ENCODE data around the gene NCOA1. TPM values are rescaled to one million over a fixed set of nuclear protein-coding genes. Genes with fewer than 3 reads are reported as not detected.
A peak's percentile ranks its signal among the peaks of the same experiment; 100 is the strongest.

The NCOA1 gene
- total and polyA plus RNA-seq, 2 of the 4 experiments (the other 2 are of a cell fraction): 6.7 to 11.3 TPM

DNA sequence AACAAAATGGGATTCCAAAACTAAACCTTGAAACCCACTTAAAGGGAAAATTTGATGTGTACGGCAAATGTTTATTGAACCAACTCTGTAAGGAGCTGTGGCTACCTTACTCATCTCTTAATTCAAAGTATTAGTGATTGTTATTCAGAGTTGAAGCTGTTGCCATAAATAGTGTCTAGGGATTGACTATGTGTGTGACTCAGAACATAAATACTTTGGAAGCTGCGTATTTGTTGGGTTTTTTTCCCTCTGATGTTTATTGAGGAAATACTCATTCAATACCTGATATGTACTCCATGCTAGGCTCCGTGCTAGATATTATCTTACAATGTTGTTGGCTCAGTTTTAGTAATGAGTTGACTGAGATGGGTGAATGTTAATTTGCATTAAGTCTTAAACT is 211.7 kb downstream of the NCOA1 start:
- peak; percentile 97 for ATAC-seq (ENCODE audit: low read depth)
- Histone ChIP-seq H2AK9ac (replicated peaks; ENCODE audit: low read depth, low read length, poor library complexity) (no peak overlapping the region), H3K9me1 (ENCODE audit: insufficient read depth, low read length) (0 out of 2 replicates have a peak, but pooled peaks cover 2% of the 10 kb centered on the region), H3K27ac (ENCODE audit: insufficient read depth, low read length) (no peak overlapping the region), H3K23ac (ENCODE audit: low read depth, low read length) (no peak overlapping the region), H3K4ac (ENCODE audit: low read depth, low read length) (no peak overlapping the region), H3K4me2 (ENCODE audit: low read depth, low read length) (peak overlapping the region; percentile 60; the same call in 1 of the 2 replicates), H3K18ac (ENCODE audit: low read depth, low read length) (no peak overlapping the region), H2BK20ac (ENCODE audit: low read depth, low read length) (no peak overlapping the region), H4K91ac (ENCODE audit: insufficient read depth, low read depth, low read length) (no peak overlapping the region), H3K56ac (ENCODE audit: extremely low read depth, insufficient read depth, low read length) (no peak overlapping the region), H2BK15ac (ENCODE audit: low read depth, low read length) (no peak overlapping the region), H3K4me3 (ENCODE audit: insufficient read depth, low read depth, low read length) (no peak overlapping the region), H3K9me3 (ENCODE audit: control insufficient read depth, insufficient read depth, low read length) (no peaks in the 10 kb centered on the region), H4K8ac (ENCODE audit: low read depth in 2 of 2, low read length in 2 of 2) (no peak overlapping the region), H3K36me3 (ENCODE audit: control insufficient read depth, insufficient read depth, low read length) (peaks cover 5% of the 10 kb centered on the region; the same call in 1 of the 2 replicates), H2BK120ac (ENCODE audit: low read depth, low read length) (no peak overlapping the region), H4K20me1 (ENCODE audit: insufficient read depth, low read length) (peaks cover 3% of the 10 kb centered on the region; the same call in 1 of the 2 replicates), H2BK5ac (ENCODE audit: low read depth, low read length, poor library complexity, severe bottlenecking) (peak overlapping the region; percentile 32), H3K9ac (ENCODE audit: low read depth, low read length) (no peak overlapping the region), H2AK5ac (ENCODE audit: low read depth, low read length) (no peak overlapping the region), H3K27me3 (ENCODE audit: control insufficient read depth, insufficient read depth, low read length) (no peaks in the 10 kb centered on the region), H4K5ac (ENCODE audit: low read depth, low read length) (no peak overlapping the region), H3K14ac (replicated peaks; ENCODE audit: low read depth, low read length) (no peak overlapping the region), H3K79me1 (ENCODE audit: low read depth in 1 of 2, low read length in 2 of 2) (no peaks in the 10 kb centered on the region), H2AFZ (replicated peaks; ENCODE audit: low read length, poor library complexity) (no peak overlapping the region), H3K4me1 (ENCODE audit: control insufficient read depth, insufficient read depth, low read length) (peaks cover 4% of the 10 kb centered on the region; the same call in 1 of the 2 replicates)
- in situ Hi-C loops (cut with MboI; ENCODE audit: low sequenced_read_pairs) (no loop called here), dilution Hi-C loops (cut with HindIII; ENCODE audit: low sequenced_read_pairs, unreplicated experiment) (no loop called here), intact Hi-C loops (cut with micrococcal nuclease) (no loop called here)
- TF ChIP-seq RAD21 (IDR thresholded peaks at IDR 0.05; ENCODE audit: low read length) (no peak), POLR2A (IDR thresholded peaks at IDR 0.05; ENCODE audit: low read depth, low read length) (no peak), RCOR1 (IDR thresholded peaks at IDR 0.05; ENCODE audit: insufficient replicate concordance, low read length) (no peak), CEBPB (IDR thresholded peaks at IDR 0.05; ENCODE audit: low read depth, low read length) (0 out of 2 replicates have a peak, but pooled peaks have one; percentile 9), CHD1 (IDR thresholded peaks at IDR 0.05; ENCODE audit: low read depth, low read length) (no peak), FOS (IDR thresholded peaks at IDR 0.05; ENCODE audit: low read depth, low read length) (peak; percentile 89), MAZ (IDR thresholded peaks at IDR 0.05; ENCODE audit: borderline replicate concordance, low read depth, low read length) (no peak), MAFK (IDR thresholded peaks at IDR 0.05; ENCODE audit: low read depth, low read length) (peak; percentile 32; the same call in 1 of the 2 replicates), MXI1 (IDR thresholded peaks at IDR 0.05; ENCODE audit: borderline replicate concordance, low read depth, low read length) (no peak), SMC3 (IDR thresholded peaks at IDR 0.05; ENCODE audit: low read depth, low read length) (no peak), NFE2L2 (IDR thresholded peaks at IDR 0.05; ENCODE audit: low read depth, low read length) (no peak), BHLHE40 (IDR thresholded peaks at IDR 0.05; ENCODE audit: low read depth, low read length) (peak; percentile 51; the same call in 1 of the 2 replicates), RFX5 (IDR thresholded peaks at IDR 0.05; ENCODE audit: low read depth, low read length) (no peak)
- TF ChIP-seq, protein P1, sequence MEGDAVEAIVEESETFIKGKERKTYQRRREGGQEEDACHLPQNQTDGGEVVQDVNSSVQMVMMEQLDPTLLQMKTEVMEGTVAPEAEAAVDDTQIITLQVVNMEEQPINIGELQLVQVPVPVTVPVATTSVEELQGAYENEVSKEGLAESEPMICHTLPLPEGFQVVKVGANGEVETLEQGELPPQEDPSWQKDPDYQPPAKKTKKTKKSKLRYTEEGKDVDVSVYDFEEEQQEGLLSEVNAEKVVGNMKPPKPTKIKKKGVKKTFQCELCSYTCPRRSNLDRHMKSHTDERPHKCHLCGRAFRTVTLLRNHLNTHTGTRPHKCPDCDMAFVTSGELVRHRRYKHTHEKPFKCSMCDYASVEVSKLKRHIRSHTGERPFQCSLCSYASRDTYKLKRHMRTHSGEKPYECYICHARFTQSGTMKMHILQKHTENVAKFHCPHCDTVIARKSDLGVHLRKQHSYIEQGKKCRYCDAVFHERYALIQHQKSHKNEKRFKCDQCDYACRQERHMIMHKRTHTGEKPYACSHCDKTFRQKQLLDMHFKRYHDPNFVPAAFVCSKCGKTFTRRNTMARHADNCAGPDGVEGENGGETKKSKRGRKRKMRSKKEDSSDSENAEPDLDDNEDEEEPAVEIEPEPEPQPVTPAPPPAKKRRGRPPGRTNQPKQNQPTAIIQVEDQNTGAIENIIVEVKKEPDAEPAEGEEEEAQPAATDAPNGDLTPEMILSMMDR (conservative IDR thresholded peaks at IDR 0.05; ENCODE audit: low read depth, low read length): no peak
- TF ChIP-seq, protein P2, sequence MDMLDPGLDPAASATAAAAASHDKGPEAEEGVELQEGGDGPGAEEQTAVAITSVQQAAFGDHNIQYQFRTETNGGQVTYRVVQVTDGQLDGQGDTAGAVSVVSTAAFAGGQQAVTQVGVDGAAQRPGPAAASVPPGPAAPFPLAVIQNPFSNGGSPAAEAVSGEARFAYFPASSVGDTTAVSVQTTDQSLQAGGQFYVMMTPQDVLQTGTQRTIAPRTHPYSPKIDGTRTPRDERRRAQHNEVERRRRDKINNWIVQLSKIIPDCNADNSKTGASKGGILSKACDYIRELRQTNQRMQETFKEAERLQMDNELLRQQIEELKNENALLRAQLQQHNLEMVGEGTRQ (IDR thresholded peaks at IDR 0.05; ENCODE audit: low read depth, low read length): no peak
- TF ChIP-seq, protein P3, sequence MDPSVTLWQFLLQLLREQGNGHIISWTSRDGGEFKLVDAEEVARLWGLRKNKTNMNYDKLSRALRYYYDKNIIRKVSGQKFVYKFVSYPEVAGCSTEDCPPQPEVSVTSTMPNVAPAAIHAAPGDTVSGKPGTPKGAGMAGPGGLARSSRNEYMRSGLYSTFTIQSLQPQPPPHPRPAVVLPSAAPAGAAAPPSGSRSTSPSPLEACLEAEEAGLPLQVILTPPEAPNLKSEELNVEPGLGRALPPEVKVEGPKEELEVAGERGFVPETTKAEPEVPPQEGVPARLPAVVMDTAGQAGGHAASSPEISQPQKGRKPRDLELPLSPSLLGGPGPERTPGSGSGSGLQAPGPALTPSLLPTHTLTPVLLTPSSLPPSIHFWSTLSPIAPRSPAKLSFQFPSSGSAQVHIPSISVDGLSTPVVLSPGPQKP (IDR thresholded peaks at IDR 0.05; ENCODE audit: borderline replicate concordance, low read depth, low read length): no peak
- ChIA-PET POLR2A (ENCODE audit: unreplicated experiment) (no interaction called here), CTCF (interaction anchor here (0.6 kb wide), 1 partner anchor 195 kb away, joined by 3 read pairs; no protein-coding TSS in a partner anchor)
- DNase-seq: peak; percentile 94
- whole genome bisulfite sequencing, 2 experiments (ENCODE audit: extremely low coverage in 2 of 2, insufficient read length in 1 of 2): no CpG with 5 or more reads among the region's 3 CpGs
- BruUV-seq (replicated peaks): no TSS peak

Data from IMR-90 (cell line).